HG02840 (cell line): ENCODE measurements around the gene RALGPS2.
"Not testable (repeated sequence)": the region's sequence is repeated elsewhere in the genome, so short reads cannot be mapped to it uniquely, and the experiment has no call there.

Source experiments
- ATAC-seq: cut with Tn5 transposase; IDR thresholded peaks from one replicate; pipeline ENCODE4 v1.9.1; 2021; ENCODE audit warnings: mild to moderate bottlenecking, moderate library complexity, moderate number of reproducible peaks; ENCODE audit not compliant: unreplicated experiment, low FRiP score

RALGPS2 gene

GRCh38 chr1:178939338-178940067 lies 214.5 kb downstream of the RALGPS2 start:
- ATAC-seq = no peak

DNA sequence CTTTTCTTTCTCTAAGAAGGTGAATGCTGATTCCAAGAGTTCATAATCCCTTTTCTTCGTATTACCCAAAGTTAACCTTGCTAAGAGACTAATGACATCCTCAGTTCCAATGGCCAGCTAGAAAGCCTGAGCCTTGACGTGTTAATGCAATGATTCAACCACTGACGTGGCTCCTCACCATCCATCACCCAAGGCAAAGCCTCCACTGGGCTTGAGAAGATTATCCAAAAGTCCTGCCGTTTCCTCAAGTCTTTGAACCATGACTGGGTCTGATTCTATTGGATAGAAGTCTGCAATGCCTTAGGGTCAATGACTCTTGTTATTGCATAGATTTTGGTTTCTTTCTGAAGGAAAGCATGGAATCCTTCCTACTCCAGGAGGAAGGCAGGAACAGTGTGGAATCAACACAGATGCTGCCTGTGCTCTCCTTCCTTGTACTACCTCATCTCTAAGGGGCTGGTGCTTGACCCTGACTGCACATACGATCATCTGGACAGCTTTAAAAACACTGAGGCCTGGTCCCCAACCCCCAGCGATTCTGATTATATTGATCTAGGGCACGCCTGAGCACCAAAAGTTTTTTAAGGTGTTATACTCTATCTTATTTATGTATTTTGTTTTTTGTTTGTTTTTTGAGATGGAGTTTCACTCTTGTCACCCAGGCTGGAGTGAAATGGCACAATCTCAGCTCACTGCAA lies 215.2 kb downstream of the RALGPS2 start:
- ATAC-seq = no peak

- no peak for ATAC-seq
These were observed 216.2 kb downstream of the RALGPS2 start for GRCh38 chr1:178941261-178941689.

DNA sequence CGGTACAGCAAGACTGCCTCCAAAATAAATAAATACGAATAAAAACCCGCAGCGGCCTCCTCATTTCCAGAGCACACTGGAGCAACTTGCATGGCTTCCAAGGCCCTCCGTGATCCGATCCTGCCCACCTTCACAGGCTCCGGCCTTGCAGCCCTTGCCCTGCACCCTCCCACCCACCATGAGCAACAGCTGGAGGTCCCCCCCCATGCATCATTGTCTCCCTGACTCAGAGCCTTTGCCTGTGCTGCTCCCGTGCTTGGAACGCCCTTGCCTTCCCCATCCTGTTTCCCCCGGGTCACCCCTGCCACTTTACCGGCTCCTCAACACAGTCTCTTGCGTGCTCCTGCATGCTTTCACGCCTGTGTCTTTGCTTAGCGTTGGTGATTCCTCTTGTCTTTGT lies 216.8 kb downstream of the RALGPS2 start:
- no peak for ATAC-seq

DNA sequence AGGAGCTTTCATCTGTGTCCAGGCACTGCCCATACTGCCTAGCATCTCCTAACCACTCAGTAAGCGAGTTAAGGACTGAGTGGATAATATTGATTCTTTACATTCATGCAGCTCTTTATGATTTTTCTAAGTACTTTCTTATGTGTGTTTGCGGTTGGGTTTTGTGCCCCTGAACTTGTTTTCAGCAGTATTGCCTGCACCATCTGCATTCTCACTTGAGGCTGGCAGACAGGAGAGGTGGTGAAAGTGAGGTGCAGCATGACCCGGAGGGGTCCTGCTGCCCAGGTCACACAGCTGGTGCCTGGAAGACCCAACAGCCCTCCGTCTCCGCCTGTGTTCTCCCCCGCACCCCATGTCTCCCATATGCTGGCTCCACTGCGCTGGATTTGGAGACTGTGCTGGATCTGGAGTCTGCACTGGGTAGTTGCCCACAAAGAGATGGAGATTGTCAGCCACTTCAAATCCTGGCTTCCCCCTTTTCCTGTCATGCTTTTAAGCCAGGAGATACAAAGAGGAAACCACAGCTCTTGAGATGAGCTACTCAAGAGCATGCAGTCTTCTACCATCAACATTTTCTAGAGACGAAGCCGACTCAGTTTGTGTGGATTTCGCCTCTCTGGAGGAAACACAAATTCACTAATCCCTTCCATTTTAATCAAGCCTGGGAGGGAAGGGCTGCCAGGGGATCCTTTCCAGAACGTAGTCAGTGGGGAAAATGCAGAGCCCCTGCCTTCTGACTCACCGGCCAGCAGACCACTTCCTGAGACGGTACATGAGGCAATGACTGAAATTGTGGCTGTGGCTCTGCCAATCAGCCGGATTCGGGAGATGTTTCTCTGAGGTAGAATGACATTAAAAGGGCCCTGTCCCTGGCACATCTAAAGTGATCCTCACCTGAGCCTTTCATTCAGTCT lies 217.5 kb downstream of the RALGPS2 start:
- ATAC-seq = no peak

GRCh38 chr1:178944729-178945128 lies 219.7 kb downstream of the RALGPS2 start:
- ATAC-seq = no peak

GRCh38 chr1:178945763-178946266 lies 220.8 kb downstream of the RALGPS2 start:
- ATAC-seq = no peak

DNA sequence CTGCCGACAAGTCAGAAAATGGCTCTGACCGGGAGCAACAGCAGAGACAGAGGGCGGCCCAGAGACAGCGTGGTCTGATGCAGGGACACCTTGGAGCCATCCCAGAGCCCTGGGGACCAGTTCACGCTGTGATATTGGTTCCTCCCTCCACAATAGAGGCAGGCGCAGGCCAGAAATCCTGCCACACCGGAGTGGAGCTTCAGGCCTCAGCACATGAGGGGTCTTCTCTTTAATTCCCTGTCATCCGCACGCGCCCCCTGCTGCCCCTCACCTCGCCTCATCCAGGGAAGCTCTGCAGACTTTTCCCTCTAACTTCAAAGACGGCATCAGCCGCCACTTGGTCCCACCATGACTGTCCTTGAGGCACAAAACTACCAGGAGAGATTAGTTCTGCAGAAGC lies 221.4 kb downstream of the RALGPS2 start:
- no peak for ATAC-seq

GRCh38 chr1:178946855-178947676 lies 222.0 kb downstream of the RALGPS2 start:
- ATAC-seq = no peak

- ATAC-seq = no peak
These were observed 222.6 kb downstream of the RALGPS2 start for GRCh38 chr1:178947677-178947981.

- ATAC-seq = no peak
These were observed 223.6 kb downstream of the RALGPS2 start for GRCh38 chr1:178948676-178949075.

DNA sequence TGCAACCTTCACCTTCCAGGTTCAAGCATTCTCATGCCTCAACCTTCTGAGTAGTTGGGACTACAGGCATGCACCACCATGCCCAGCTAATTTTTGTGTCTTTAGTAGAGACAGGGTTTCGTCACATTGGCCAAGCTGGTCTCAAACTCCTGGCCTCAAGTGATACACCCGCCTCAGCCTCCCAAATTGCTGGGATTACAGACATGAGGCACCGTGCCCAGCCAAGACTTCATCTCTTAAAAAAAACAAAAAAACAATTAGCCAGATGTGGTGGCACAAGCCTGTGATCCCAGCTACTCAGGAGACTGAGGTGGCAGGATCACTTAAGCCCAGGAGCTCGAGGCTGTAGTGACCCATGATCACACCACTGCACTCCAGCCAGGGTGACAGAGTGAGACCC lies 224.8 kb downstream of the RALGPS2 start:
- ATAC-seq = not testable (repeated sequence)

DNA sequence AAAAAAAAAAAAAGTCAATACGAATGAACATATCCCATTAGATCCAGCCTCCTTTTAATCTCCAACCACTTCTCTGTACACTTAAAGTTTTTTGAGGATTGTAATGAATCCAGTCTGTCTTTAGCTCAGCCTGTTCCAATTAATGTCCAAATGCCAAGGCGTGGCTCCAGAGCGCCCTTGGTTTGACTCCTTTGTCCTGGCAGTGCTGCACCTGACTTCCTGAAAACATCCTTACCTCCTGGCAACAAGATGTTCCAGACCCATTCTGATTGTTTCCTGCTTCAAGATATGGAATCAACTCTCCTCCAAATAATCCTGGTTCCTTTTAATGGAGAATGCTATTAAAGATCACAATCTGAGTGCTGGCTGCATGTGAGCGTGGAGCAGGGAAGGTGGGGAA lies 226.6 kb downstream of the RALGPS2 start:
- no peak for ATAC-seq

- ATAC-seq = no peak
These were observed 228.0 kb downstream of the RALGPS2 start for GRCh38 chr1:178953034-178953433.

DNA sequence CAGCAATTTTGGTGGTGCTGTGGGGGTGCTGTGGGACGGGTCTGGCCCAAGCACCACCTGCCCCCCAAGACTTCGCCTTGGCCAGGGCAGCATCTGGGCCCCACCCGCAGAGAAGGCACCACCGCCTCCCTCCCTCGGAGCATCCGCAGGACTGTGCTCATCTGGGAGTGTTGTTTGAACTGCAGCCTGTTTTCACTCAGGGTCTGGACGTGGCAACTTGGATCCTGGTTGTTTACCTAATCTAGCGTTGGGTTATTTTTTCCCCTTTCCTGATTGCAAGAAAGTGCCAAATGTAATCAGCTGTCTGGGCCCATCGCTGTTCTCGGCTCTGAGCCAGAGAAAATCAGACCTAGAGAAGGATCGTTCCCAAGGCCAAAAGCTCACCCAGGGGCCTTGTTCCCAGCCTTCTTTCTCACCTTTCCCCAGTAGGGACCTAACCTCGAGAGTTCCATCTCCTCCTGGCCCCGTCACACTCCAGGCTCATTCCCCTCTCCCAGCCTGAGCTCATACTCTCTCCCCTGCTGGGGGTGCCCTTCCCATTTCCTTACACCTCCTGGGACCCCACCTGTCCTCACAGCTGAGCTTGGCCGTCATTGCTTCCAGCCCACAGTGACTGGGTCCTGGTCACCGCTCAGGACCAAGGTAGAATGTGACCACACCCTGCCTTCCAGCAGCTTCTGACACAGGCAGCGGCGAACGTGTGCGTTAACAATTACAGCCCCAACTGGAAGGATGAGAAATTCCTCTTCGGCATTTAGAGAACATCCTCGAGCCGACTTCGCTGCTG lies 228.7 kb downstream of the RALGPS2 start:
- no peak for ATAC-seq

GRCh38 chr1:178954325-178954690 lies 229.3 kb downstream of the RALGPS2 start:
- ATAC-seq = no peak

DNA sequence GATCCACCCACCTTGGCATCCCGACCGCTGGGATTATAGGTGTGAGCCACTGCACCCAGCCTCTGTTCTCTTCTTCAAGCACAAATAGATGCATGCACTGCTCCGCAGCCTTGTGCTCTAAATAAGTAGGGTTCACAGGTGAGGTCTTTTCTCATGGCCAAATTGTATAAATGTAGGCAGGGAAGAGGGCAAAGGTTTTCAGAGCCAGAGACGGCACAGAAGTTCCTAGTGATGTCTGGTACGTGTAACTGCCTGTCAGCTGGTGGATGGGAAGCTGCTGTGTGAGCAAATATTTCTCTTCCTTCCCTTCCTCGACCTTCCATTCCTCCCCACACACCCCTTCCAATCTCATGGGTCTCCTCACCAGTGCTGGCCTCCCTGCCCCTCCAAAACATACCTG lies 229.9 kb downstream of the RALGPS2 start:
- ATAC-seq = no peak

- no peak for ATAC-seq
These were observed 230.4 kb downstream of the RALGPS2 start for GRCh38 chr1:178955391-178955954.

GRCh38 chr1:178958491-178958890 lies 233.4 kb downstream of the RALGPS2 start:
- no peak for ATAC-seq
